ENCODE results near the gene ZW10.
"Not testable (repeated sequence)": the region's sequence is repeated elsewhere in the genome, so short reads cannot be mapped to it uniquely, and the experiment has no call there.

ZW10 gene

DNA sequence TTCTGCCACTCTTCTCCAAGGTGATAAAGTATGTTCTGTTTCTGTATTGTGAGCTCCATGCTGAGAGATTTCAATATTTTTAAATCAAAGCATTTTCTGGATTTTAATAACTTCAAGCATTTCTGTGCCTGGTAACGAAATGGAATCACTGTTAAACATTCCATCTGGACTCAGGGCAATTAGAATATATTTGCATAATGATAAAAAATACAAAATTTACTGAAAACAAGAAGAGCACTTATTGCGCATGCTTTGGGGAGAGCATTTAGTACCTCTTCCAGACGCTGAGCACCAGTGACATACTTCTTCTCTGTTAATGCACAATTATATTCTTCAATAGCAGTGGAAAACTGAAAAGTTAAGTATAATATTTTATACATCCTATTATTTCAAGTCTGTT is 13.3 kb downstream of the ZW10 start:
- DNase-seq = no peak

DNA sequence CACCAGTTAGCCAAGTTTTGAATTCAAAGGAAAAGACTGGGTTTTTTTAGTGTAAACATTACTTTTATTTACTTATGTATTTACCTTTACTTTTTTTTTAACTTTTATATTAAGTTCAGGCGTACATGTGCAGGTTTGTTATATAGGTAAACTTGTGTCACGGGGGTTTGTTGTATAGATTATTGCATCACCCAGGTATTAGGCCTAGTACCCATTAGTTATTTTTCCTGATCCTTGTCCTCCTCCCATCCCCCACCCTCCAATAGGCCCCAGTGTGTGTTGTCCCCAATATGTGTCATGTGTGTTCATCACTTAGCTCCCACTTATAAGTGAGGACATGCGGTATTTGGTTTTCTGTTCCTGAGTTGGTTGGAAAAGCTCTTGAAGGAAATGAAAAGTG is 20.6 kb downstream of the ZW10 start:
- DNase-seq = no peak

DNA sequence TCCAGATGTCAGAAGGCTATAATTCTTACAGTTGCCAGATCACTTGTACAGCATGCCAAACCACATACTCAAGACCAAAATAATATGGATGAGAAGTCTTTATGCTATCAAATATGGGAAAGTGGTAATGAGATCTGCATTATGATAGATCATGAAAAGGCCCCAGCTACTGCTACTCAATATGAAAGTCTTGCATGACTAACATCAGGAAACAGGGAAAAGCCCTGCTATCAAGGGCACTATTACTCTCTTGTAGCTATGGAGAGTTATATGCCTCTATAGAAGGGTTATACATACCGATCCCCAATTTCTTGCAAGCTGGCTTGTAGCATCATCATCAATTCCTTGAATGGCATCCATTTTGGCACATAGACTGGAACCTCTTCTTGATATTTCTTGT is 37.2 kb downstream of the ZW10 start:
- DNase-seq = no peak

DNA sequence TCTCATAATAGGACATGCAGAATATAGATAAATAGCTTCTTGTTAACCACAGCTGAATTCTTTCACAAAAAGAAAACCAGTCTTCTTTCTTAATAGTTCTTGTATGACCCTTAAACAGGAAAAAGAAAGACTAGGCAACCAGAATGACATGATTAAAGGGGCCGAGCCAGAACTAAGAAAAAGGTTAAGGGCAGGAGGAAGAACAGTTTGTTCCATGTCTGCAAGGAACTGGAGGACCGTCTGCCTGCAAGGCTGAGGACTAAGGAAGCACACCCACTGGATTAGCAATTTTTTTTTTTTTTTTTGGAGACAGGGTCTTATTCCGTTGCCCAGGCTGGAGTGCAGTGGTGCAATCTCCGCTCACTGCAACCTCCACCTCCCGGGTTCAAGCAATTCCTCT is 41.4 kb downstream of the ZW10 start:
- DNase-seq = no peak

DNA sequence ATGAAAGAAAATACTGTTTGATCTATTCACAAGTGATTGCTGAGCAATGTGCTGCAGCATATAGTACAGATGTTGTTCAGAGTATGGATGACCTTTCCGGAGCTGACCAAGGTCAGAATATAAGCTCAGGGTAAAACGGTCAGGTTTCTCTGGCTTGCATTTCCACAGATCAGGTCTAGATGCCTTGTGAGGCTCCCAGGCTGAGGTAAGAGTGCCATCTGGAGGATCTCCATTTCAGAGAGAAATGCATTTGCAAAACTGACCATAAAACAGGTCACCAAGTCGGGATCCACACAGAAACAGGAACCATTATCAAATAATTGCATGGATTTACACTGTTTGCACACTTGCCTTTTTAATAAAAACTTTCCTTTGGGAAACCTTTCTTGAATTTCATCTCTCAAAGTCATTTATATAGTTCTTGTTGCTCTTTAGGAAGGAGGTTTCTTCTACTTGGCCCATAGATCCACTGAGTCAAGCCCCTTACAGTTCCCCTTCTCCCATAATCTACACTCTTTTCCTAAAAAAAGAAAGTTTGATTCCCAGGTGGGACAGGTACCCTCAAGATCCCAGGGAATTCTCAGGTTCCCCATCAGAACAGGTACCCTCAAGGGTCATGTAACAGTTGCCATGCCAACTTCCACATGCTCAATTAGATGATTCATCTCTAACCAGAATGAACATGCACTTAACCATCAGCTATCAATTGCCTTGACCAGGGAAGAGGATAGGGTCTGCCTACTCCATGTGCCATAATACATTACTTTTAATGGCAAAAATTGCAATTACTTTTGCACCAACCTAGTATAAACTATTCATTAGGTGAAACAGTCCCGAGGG is 42.4 kb downstream of the ZW10 start:
- DNase-seq = no peak

DNA sequence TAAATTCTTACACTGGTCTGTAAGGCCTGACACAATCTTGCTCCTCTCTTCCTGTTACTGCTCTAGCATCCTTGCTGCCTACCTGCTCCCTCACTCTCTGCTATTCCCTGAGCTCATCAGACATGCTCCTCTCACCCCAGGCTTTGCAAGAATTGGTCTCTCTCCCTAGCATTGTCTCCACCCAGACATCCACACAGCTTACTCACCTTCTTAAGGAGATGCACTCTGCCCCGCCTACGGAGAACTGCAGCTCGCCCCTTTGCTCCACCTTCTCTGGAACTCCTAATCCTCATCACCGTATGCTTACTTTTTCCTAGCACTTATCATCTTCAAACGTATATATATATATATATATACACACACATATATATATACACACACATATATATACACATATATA is 44.0 kb downstream of the ZW10 start:
- no peak for DNase-seq

DNA sequence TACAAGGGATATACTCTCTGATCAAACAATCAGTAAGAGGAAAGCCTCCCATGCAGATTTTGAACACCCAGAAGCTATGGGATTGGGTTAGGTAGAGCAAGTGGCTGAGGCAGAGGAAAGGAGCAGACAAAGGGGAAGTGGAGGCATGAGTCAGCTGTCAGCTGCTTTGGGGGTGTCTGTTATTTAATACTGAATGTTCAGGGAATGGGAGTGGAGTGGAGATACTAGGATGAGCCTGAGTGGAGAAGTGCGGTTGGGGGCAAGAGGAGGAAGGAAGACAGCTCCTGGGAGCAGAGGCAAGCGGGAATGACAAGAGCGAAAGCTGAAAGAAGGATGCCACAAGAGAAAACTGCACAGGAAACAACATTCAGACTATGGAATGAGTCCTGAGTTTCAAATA is 44.7 kb downstream of the ZW10 start:
- DNase-seq = no peak

DNA sequence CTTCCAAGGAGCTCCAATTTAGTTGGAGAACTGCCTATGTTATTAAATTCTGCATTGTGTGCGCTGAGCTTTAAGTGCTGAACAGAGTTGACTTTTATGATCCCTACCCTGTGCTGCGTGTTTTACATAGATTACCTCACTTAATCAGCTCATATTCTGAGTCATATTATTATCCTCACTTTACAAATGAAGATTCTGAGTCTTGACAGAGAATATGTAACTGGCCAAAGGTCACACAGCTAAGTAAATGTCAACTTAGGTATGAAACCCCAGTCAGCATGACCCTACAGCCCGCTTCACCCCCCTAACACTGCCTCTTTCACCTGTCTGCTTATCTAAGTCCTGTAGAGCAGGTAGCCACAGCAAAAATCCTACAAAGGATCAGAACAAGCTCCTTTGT is 47.6 kb downstream of the ZW10 start:
- no peak for DNase-seq

DNA sequence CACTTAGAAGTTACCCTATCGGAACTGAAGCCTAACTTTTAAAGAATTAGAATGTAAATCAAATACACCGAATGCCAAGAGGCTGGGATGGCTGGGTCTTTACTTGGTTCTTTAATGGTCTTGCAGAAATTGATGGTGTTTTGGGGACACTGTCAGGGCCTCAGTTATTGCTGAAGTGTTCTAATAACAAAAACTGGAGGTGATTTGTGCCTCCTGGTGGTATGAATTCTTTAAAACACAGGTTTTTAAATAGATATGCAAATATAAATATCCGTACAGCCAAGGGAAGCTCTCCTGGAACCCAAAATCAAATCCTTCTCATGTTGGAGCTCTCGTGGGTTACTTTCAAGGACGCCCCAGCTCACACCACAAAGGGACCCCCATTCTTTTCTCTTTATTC is 48.1 kb downstream of the ZW10 start:
- no peak for DNase-seq

DNA sequence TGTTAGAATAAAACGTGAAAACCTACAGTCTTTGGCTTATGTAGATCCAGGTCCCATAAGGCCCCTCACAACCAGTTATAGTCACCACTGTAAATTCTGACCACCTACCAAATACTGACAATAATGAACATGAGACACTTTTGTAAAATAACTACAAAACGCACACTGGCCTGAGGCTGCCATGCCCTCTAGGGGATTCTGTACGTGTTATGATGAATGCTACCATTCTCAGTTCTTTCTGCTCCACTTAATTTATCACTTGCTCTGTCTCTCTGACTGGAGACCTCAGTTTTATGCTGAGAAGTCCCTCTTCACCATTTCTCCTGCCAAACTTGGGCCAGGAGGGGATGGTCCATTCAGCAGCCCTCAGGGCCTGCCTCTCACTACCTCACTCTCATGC is 48.7 kb downstream of the ZW10 start:
- DNase-seq = no peak

DNA sequence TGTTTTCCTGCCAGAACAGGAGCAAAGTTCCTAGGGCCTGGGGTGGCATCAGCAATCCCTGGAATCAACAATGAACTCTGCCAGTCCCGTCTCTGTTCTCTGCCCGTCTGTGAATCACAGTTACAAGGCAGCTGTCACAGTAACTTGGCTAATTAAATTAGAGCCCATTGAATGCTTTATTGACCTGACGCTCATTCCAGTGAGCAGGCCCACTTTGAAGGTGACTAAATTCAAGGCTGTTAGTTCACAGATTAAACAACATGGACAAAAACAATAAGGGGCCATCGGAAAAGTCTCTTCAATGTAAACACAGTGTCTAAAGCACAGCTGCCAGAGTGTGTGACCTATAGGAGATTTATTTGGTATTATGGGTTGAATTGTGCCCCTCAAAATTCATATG is 49.7 kb downstream of the ZW10 start:
- no peak for DNase-seq

DNA sequence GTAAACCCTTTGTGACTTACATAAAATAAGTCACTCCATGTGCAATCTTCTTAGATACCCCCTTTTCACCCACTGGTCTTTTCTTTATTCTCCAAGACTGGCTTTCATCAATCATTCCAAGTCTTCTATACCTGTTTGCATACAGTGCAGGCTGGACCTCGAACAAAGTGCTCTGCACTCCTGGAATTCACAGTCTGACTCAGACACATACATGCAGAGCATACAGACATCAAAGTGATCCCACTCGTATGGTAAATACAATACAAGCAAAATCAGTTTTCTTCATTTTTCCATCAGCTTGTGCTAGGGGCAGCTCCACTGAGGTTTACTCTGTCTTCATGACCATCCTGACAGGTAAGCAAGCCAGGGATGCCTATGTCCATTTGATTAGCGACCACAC is 50.6 kb downstream of the ZW10 start:
- no peak for DNase-seq

DNA sequence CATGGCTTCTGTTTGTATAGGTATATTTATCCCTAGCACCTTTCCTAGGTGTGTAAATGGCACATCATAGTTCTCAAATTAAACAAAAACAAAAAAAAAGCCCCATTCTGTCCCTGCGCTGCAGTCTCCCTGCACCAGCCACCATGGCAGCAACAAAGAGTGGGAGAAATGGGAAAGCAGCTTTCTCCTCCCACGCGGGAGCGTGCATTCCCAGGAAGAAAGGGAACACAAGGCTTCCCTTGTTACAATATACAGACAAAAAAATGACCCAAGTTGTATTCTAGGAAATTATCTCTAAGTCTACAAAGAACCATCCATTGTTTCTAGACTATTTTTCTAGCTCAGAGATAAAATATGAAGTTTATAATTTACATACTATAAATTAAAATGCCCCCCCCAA is 51.3 kb downstream of the ZW10 start:
- no peak for DNase-seq

DNA sequence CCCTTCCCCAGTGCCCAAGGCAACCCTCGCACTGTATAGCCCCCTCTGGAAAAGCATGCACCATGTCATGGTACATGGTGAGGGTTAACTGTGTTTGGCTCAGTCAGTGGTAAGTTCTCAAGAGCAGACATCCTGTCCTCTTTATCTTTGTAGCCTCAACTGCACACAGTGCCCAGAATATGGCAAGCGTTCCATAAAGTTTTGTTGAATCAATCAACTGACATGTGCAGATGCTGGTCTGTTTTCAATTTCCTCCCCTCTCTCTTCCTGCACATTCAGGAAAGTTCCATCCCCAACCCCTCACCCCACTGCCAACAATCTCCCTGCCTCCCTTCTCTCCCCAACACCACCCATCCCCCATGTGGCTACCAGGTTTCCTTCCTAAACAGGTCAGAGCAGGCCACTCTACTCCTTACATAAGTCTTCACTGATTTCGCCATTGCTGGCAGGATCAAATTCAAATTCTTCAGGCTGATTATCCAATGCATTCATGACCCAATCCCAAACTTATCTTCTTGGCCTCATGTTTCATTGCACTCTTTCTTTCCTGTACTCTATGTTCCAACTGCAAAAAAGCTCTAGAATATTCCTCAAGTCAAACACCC is 51.9 kb downstream of the ZW10 start:
- no peak for DNase-seq

DNA sequence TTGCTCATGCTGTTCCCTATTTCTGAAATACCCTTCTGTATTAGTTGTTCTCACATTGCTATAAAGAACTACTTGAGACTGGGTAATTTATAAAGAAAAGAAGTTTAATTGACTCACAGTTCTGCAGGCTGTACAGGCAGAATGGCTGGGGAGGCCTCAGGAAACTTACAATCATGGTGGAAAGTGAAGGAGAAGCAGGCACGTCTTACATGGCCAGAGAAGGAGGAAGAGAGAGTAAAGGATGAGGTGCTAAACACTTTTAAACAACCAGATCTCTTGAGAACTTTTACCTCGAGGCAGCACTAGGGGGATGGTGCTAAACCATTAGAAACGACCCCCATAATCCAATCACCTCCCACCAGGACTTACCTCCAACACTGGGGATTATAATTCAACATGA is 53.0 kb downstream of the ZW10 start:
- DNase-seq = not testable (repeated sequence)

DNA sequence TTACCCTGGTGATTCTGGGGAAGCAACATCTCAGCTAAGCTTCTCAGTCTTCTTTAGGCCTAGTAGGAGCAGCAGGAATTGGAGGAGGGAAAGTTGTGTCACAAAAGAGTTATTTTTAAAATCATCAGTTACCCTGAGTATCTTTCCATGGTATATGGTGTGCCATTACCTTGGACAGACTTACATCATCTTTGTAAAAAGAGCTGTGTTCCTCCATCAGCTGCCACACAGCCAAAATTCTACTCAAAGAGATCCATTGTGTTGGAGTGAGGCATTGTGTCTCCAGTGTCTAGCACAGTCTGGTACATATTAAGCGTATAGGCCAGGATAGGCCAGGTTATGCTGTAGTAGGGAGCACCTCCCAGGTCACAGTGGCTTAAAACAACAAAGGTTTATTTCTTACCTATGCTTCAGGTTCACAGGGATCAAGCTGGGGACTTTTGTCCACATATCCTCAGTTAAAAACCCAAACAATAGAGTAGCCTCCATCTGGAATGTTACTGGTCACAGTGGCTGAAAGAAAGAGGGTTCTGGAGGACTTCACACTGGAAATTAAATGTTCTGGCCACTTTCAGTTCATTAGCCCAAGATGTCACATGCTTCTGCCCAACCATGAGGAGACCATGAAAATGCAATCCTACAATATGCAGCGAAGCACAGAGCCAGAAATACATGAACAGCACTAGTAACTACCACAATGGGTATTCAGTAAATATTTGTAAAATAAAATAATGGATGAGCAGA is 57.4 kb downstream of the ZW10 start:
- no peak for DNase-seq

DNA sequence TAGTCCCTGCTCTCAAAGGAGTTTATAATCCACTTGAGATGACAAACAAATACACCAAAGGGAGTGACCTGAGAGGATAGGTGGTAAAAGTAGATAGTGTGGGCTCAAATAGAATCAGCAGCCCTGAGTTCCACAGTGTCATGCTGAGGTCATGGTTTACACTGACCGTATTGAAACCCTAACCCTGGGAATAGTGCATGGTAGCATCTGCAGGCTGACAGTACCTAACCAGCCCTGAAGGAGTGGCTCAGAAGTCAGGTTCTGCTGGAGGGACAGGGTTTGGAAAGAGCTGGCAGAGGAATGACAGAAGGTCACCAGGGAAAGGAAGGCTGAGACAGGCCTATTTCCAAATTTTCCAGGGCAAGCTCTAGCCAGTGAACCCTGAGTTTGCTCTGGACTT is 58.2 kb downstream of the ZW10 start:
- no peak for DNase-seq

DNA sequence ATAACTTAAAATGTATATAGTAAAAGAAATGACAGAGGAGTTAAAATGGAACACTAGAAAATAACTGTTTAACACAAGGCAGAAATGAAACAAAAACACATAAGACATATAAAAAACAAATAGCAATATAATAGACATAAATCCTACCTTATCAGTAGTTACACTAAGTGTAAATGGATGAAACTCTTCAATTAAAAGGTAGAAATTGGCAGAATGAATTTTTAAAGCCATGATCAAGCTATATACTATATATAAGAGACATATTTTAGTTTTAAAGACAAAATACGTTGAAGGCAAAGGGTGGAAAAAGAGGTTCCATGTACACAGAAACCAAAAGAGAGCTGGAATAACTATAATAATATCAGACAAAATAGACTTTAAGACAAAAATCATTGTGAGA is 62.5 kb downstream of the ZW10 start:
- DNase-seq = no peak

DNA sequence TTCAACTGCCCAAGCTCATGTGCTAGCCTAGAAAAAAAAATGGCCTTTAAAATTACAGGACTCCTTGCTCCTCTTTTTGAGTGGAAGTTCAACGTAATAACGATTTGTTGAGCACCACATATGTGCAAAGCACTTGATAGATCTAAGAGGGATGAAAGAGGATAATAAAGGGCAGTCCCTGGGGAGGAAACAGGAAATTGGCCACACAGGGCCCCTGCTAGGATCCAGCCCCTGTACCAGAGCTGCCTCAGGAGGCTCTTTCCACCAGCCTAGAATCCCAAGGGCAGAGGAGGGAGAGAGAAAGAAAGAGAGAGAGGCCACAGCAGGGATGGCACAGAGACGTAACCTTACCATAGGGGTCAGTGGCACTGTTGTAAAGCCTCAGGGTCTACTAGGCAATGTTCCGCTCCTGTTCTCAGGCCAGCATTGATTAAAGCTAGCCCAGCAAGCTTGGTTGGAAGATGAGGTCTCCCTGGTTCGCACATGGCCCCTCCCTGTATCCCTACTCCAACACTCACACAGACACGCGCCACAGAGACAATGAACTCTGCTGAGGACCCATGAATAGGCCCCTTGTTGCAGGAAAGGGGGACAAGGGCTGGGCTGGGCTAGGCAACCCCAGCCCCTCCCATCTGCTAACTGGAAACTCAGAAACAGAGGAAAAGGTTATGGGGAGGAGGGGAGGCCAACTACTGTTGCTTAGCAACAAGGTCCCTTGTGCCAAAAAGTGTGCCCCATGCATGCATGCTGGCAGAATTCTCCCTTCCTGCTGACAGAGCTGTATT is 67.4 kb downstream of the ZW10 start, which contains the start of gene TMPRSS5:
Gene TMPRSS5 (minus strand): TSS at position 438 of the 785 bp plus-strand sequence. CDS start 84 bp downstream, at position 354.
- no peak for DNase-seq

DNA sequence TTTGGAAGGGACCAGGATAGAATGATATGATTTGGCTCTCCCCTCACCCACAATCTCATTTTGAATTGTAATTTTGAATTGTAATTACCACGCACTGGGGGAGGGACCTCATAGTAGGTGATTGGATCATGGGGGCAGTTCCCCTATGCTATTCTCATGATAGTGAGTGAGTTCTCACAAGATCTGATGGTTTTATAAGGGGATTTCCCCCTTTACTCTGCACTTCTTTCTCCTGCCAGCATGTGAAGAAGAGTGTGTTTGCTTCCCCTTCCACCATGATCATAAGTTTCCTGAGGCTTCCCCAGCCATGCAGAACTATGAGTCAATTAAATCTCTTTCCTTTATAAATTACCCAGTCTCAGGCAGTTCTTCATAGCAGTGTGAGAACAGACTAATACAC is 69.9 kb downstream of the ZW10 start:
- not testable (repeated sequence) for DNase-seq

DNA sequence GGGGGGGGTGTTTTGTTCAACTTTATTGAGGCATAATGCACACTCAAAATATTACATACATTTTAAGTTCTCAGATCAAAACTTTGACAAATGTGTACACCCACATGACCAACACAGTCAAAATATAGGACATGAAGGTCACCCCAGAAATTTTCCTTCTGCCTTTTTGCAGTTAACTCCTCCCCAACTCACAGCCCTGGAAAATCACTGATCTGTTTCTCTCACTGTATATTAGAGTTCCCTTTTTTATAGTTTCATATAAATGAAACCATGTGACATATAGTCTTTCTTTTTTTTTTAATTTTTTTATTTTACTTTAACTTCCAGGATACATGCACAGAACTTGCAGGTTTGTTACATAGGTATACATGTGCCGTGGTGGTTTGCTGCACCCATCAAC is 72.0 kb downstream of the ZW10 start:
- DNase-seq = no peak

DNA sequence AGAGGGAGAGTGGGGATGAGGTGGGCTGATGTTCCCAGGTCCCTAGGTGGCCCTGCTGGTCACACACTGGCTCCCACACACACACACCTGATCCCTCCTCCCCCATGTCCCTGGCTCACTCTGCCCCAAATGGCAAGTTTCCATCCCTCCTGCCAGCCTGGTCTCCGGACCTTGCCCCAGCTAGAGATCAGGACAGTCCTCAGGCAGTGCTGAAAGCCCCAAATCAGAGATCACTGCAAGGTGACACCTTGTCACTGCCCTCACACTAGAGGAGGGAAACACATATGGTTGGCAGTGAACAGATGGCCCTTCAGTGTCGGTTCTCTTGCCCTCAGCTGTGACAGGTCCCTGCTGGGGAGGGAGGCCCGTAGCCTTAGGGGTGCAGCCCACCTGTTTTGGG is 75.0 kb downstream of the ZW10 start:
- DNase-seq = no peak

DNA sequence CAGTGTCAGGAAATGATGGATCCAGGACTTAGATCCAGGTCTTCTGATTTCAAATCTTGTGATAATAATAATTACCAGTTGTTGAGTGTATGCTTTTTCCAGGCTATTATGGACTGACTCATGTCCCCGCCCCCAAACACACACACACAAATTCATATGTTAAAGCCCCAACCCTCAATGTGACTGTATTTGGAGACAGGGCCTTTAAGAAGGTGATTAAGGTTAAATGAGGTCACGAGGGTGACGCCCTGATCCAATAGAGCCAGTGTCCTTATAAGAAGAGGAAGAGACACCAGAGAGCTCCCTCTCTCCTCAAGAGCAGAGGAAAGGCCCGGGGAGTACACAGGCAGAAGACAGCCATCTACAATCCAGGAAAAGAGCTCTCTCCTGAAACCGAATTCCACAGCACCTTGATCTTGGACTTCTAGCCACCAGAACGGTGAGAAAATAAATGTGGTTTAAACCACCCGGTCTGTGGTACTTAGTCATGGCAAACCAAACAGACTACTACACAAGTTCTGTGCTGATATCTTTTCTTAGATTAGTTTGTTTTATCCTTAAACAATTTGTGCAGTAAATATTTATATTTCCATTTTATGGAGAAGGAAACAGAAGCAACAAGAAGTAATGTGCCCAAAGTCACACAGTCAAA is 75.6 kb downstream of the ZW10 start:
- no peak for DNase-seq

Measured in NCI-H1436 treated with DMSO at 0.1 percent for 48 hours (cell line).